KMS-11 (cell line): Measurements from ENCODE around the gene PHTF2.

Experiments
- H2AFZ ChIP-seq: fragments of 200-600 bp; sonication (generic); 2 replicates; pipeline ENCODE4 v1.6.1; 2016; ENCODE audit warnings: antibody characterized with exemption, mixed run types, low read depth
- H3K27ac ChIP-seq: fragments of 200-600 bp; sonication (generic); 2 replicates; pipeline ENCODE4 v1.6.1; 2016; ENCODE audit warnings: mild to moderate bottlenecking, mixed run types
- H3K27me3 ChIP-seq: fragments of 200-600 bp; sonication (generic); 2 replicates; pipeline ENCODE4 v1.6.1; 2017; ENCODE audit warnings: mild to moderate bottlenecking, low read depth, mixed run types, moderate library complexity; ENCODE audit not compliant: insufficient read depth
- H3K36me3 ChIP-seq: fragments of 200-600 bp; sonication (generic); 2 replicates; pipeline ENCODE4 v1.6.1; 2017; ENCODE audit warnings: mild to moderate bottlenecking, mixed run types; ENCODE audit not compliant: insufficient read depth
- H3K4me1 ChIP-seq: fragments of 200-600 bp; sonication (generic); 2 replicates; pipeline ENCODE4 v1.6.1; 2016; ENCODE audit warnings: mild to moderate bottlenecking, low read depth, mixed run types; ENCODE audit not compliant: poor library complexity, severe bottlenecking
- H3K4me2 ChIP-seq: fragments of 200-600 bp; sonication (generic); 2 replicates; pipeline ENCODE4 v1.7.0; 2016; ENCODE audit warnings: mild to moderate bottlenecking, mixed run types
- H3K4me3 ChIP-seq: fragments of 200-600 bp; sonication (generic); IDR thresholded peaks from 2 replicates; pipeline ENCODE4 v1.6.1; 2017; ENCODE audit warnings: low read depth, low read length, mixed read lengths; ENCODE audit not compliant: insufficient read depth
- H3K79me2 ChIP-seq: fragments of 200-600 bp; sonication (generic); 2 replicates; pipeline ENCODE4 v1.6.1; 2016; ENCODE audit warnings: low read depth, mixed run types; ENCODE audit not compliant: insufficient read depth
- H3K9ac ChIP-seq: fragments of 200-600 bp; sonication (generic); 2 replicates; pipeline ENCODE4 v1.6.1; 2016; ENCODE audit warnings: mild to moderate bottlenecking, mixed run types
- H4K20me1 ChIP-seq: fragments of 200-600 bp; sonication (generic); 2 replicates; pipeline ENCODE4 v1.6.1; 2016; ENCODE audit warnings: mild to moderate bottlenecking, mixed run types; ENCODE audit not compliant: insufficient read depth
- CTCF ChIP-seq: fragments of 200-600 bp; sonication (generic); conservative IDR thresholded peaks from 2 replicates; pipeline ENCODE4 v1.6.1; 2017; ENCODE audit warnings: low read depth, mild to moderate bottlenecking, antibody characterized with exemption, low read length, moderate library complexity, mixed read lengths

PHTF2 gene

GRCh38 chr7:77944183-77945182 lies 145.9 kb downstream of the PHTF2 start:
- H3K79me2 ChIP-seq, result no peaks in the 10 kb centered on the region; the same call in 1 of the 2 replicates
- TF ChIP-seq CTCF, result no peak
- H3K4me1 ChIP-seq, result no peaks in the 10 kb centered on the region
- H4K20me1 ChIP-seq, result no peaks in the 10 kb centered on the region
- H3K27ac ChIP-seq, result no peak overlapping the region
- no peak overlapping the region for H3K4me3 ChIP-seq
- no peak overlapping the region for H3K9ac ChIP-seq
- no peak overlapping the region for H2AFZ ChIP-seq
- no peak overlapping the region for H3K4me2 ChIP-seq
- no peaks in the 10 kb centered on the region for H3K27me3 ChIP-seq
- H3K36me3 ChIP-seq, result no peaks in the 10 kb centered on the region

DNA sequence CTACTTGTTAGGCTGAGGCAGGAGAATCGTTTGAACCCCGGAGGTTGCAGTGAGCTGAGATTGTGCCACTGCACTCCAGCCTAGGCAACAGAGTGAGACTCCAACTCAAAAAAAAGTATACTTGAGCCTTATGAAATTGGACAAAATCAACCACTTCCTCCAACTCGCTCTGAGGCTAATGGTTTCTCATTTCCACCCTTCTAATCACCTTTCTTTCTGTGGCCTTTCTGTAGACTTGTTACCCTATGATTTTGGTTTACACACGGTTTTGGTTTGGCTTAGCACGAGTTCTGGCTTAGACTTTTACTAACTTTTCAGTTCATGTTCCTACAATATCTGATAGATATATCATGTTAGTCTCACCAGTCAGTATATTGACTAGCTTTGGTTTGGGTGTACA lies 152.0 kb downstream of the PHTF2 start:
- Histone ChIP-seq H3K4me2 (no peak overlapping the region), H3K36me3 (no peaks in the 10 kb centered on the region), H3K4me3 (no peak overlapping the region), H2AFZ (no peak overlapping the region), H3K27me3 (no peaks in the 10 kb centered on the region), H3K79me2 (no peaks in the 10 kb centered on the region), H4K20me1 (no peaks in the 10 kb centered on the region), H3K9ac (no peak overlapping the region), H3K27ac (no peak overlapping the region), H3K4me1 (no peaks in the 10 kb centered on the region)
- TF ChIP-seq CTCF, result no peak

DNA sequence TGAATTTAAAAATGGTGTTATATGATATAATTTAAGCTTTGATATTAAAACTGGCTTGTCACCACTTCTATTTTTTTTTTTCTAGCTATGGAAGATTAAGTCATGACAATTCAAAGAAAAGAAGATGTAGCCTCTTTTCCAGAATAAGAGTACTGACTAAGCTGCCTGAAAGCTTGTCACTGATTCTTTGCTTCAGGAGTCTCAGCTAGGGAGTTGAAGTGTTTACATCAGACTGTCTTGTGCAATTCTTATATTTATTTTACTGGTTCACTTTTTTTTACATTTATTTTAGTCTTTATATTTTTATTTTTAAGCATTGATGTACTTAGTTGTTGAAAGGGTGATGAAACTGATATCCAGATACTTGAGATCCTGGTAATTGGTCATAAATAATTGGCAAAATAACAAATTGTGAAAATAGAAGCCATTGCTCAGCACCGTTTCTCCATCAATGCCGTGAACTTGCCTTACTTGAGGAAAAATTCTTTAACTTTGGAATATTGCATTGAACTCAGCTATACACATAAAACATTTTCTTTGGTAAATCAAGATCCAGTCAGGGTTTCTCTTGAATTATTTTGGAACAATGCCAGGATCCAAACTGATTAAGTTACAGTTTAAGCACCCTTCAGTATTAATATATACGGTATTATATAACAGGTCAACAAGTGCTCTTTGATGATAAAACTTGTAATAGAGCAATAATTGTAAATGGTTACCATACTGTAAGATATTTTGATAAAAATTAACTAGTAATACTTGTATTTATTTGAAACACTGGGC lies 156.4 kb downstream of the PHTF2 start:
- no peaks in the 10 kb centered on the region for H3K4me1 ChIP-seq
- no peak for TF ChIP-seq CTCF

DNA sequence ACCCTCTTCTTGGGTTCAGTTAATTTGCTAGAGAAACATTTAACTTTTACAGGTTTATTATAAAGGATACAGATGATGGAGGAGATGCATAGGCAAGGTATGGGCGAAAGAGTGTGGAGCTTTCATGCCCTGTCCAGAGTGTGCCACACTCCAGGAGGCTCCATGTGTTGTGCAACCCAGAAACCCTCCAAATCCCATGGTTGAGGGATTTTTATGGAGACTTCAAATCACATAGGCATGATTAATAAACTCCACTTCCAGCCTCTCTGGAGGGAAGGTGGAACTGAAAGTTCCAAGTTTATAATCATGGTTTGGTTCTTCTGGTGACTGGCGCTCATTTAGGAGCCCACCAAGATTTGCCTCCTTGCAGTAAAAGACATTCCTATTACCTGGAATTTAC lies 159.9 kb downstream of the PHTF2 start:
- no peak overlapping the region for H3K9ac ChIP-seq
- no peak overlapping the region for H3K4me2 ChIP-seq
- H3K4me1 ChIP-seq, result no peaks in the 10 kb centered on the region
- H2AFZ ChIP-seq, result no peak overlapping the region
- H3K27me3 ChIP-seq, result no peaks in the 10 kb centered on the region
- H3K79me2 ChIP-seq, result no peaks in the 10 kb centered on the region
- H4K20me1 ChIP-seq, result no peaks in the 10 kb centered on the region
- no peaks in the 10 kb centered on the region for H3K36me3 ChIP-seq
- TF ChIP-seq CTCF, result no peak
- no peak overlapping the region for H3K4me3 ChIP-seq
- no peak overlapping the region for H3K27ac ChIP-seq

More for the DNA sequence above, 156.4 kb downstream of the PHTF2 start:
- Histone ChIP-seq H3K27me3 (no peaks in the 10 kb centered on the region), H3K9ac (no peak overlapping the region), H3K79me2 (no peaks in the 10 kb centered on the region), H2AFZ (no peak overlapping the region), H4K20me1 (no peaks in the 10 kb centered on the region), H3K36me3 (no peaks in the 10 kb centered on the region), H3K27ac (no peak overlapping the region), H3K4me3 (no peak overlapping the region), H3K4me2 (no peak overlapping the region)
